PC-9 (cell line): ENCODE data around the gene ARHGDIA. TPM values are rescaled to one million over a fixed set of nuclear protein-coding genes. Genes with fewer than 3 reads are reported as not detected.
A peak's percentile ranks its signal among the peaks of the same experiment; 100 is the strongest.

ENCODE experiments used
- BruUV-seq: library from RNA; stranded (reverse); fragments of 400-500 nt; replicated peaks from 2 replicates; lab custom pipeline; 2021; lab: Mats Ljungman, UMichigan
- CTCF ChIA-PET: fragments of 300-600 bp; sonication (Branson Sonifier 250); formaldehyde crosslinking; loops from one replicate; lab custom pipeline; 2022; ENCODE audit warnings: antibody characterized with exemption; lab: Charles Lee
- POLR2A ChIA-PET: fragments of 300-600 bp; sonication (Branson Sonifier 250); formaldehyde crosslinking; loops from one replicate; lab custom pipeline; 2022; ENCODE audit warnings: antibody characterized with exemption; ENCODE audit not compliant: unreplicated experiment; lab: Charles Lee
- DNase-seq, 2 experiments: peaks; one replicate each; pipeline versions ENCODE4 v3.0.0 to v3.0.0-alpha.2; 2015 to 2022; ENCODE audit warnings: mixed read lengths in 1 of 2
- H2AFZ ChIP-seq: fragments of 200-600 bp; sonication (generic); 2 replicates; pipeline ENCODE4 v1.8.1; 2017; ENCODE audit warnings: antibody characterized with exemption
- H3F3A ChIP-seq: fragments of 200-600 bp; sonication (generic); 2 replicates; pipeline ENCODE4 v1.8.1; 2017; ENCODE audit warnings: antibody characterized with exemption, mild to moderate bottlenecking, low read depth; ENCODE audit not compliant: insufficient read depth
- H3K27ac ChIP-seq: fragments of 200-600 bp; sonication (generic); 2 replicates; pipeline ENCODE4 v1.6.1; 2016; ENCODE audit warnings: mixed run types
- H3K27me3 ChIP-seq: fragments of 200-600 bp; sonication (generic); 2 replicates; pipeline ENCODE4 v1.6.1; 2016; ENCODE audit warnings: low read depth, mixed run types; ENCODE audit not compliant: insufficient read depth
- H3K36me3 ChIP-seq: fragments of 200-600 bp; sonication (generic); 2 replicates; pipeline ENCODE4 v1.6.1; 2016; ENCODE audit warnings: low read depth, mixed run types
- H3K4me1 ChIP-seq: fragments of 200-600 bp; sonication (generic); replicated peaks from 2 replicates; pipeline ENCODE4 v1.6.1; 2016; ENCODE audit warnings: mixed run types; ENCODE audit not compliant: insufficient read depth
- H3K4me2 ChIP-seq: fragments of 200-600 bp; sonication (generic); 2 replicates; pipeline ENCODE4 v1.6.1; 2017; ENCODE audit warnings: mixed run types
- H3K4me3 ChIP-seq: fragments of 200-600 bp; sonication (generic); 2 replicates; pipeline ENCODE4 v1.6.1; 2016; ENCODE audit warnings: mixed run types
- H3K79me2 ChIP-seq: fragments of 200-600 bp; sonication (generic); 2 replicates; pipeline ENCODE4 v1.6.1; 2017; ENCODE audit warnings: low read depth, mixed run types
- H3K9me2 ChIP-seq: fragments of 200-600 bp; sonication (generic); 2 replicates; pipeline ENCODE4 v1.8.1; 2017; ENCODE audit warnings: mild to moderate bottlenecking; ENCODE audit not compliant: insufficient read depth
- H3K9me3 ChIP-seq: fragments of 200-600 bp; sonication (generic); 2 replicates; pipeline ENCODE4 v1.8.1; 2016; ENCODE audit warnings: low read depth; ENCODE audit not compliant: insufficient read depth
- H4K20me1 ChIP-seq: fragments of 200-600 bp; sonication (generic); 2 replicates; pipeline ENCODE4 v1.8.1; 2017; ENCODE audit not compliant: insufficient read depth
- CTCF ChIP-seq: fragments of 200-600 bp; sonication (generic); conservative IDR thresholded peaks from 2 replicates; pipeline ENCODE4 v1.6.1; 2017; ENCODE audit warnings: mixed run types, antibody characterized with exemption, mild to moderate bottlenecking, moderate library complexity
- EZH2 ChIP-seq: fragments of 200-600 bp; sonication (generic); IDR thresholded peaks from 2 replicates; pipeline ENCODE4 v1.8.0; 2017; ENCODE audit warnings: antibody characterized with exemption, low read depth
- intact Hi-C: fragments of 100-400 bp; cut with micrococcal nuclease; formaldehyde crosslinking; loops from one replicate; pipeline ENCODE4 v1.10.0; 2022; ENCODE audit not compliant: unreplicated experiment
- total RNA-seq: library from RNA; stranded (reverse); gene quantifications from 2 replicates; pipeline ENCODE4 v1.2.3, GENCODE V29; 2021

Gene ARHGDIA
- total RNA-seq, 1 experiment from 2014 or later: 309 TPM

DNA sequence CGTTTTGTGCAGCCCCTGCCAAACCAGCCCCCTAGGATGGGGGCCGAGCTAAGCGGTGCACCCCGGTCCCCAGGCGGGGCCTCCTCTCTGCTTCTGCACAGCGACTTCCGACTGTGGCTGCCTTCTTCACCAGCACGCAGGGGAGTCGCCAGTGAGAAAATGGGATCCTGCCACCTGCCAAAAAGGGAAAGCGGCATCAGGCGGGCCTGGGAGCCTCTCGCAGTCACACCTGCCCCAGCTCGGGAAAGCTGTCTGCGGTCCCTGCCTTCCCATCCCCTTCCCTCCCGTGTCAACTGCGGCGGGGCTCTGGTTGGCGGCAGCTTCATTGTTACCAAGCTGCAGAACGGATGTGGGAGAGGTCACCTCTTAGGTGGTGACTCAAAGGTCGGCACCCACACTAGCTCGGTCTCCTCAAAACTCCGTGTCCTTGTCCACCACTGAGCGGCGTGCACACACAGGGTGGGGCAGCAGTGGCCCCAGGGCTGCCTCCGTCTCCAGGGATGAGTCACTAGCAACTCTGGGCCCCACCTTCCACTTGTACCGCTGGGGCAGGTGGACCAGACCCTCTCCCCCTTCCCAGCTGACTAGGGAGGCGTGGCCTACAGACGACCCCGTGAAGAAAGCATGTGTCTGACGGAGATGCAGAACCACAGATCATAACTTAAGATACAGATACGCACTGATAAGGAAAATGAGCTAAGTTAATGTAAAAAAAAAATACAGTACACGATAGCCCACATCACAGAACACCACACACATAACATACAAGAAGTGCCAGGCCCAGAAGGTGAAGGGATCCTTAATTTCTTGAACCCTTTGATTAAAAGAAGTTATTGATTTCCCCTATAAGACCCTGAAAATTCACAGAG is 41.5 kb upstream of the ARHGDIA start:
- Histone ChIP-seq H3K4me2 (peak overlapping the region; percentile 63), H3K4me1 (peaks cover 36% of the 10 kb centered on the region), H3K27me3 (no peaks in the 10 kb centered on the region), H3F3A (peaks cover 46% of the 10 kb centered on the region), H3K9me2 (no peaks in the 10 kb centered on the region), H3K9me3 (no peaks in the 10 kb centered on the region), H3K36me3 (no peaks in the 10 kb centered on the region; the same call in 1 of the 2 replicates), H3K4me3 (no peak overlapping the region), H3K27ac (peak overlapping the region; percentile 59), H3K79me2 (peaks cover 28% of the 10 kb centered on the region), H2AFZ (no peak overlapping the region), H4K20me1 (peaks cover 4% of the 10 kb centered on the region; the same call in 1 of the 2 replicates)
- DNase-seq: peak; percentile 91 to 97
- ChIA-PET CTCF (interaction anchor here (0.6 to 1.3 kb wide), 4 partner anchors 10 to 355 kb away, joined by 3 to 6 read pairs (median 3); no protein-coding TSS in a partner anchor), POLR2A (interaction anchor here (0.5 to 0.7 kb wide), 3 partner anchors 11 to 394 kb away, joined by 3 to 27 read pairs (median 14); no protein-coding TSS in a partner anchor)
- no TSS peak for BruUV-seq
- intact Hi-C loops: loop anchor here (1.0 to 2.0 kb wide), 4 partner anchors 14 to 110 kb away; partner anchors contain the start of genes CENPX and LRRC45
- TF ChIP-seq CTCF (no peak), EZH2 (no peak)

- peaks cover 36% of the 10 kb centered on the region for H3K4me1 ChIP-seq
- no peaks in the 10 kb centered on the region for H3K9me3 ChIP-seq
- peaks cover 22% of the 10 kb centered on the region for H3K79me2 ChIP-seq
- intact Hi-C loops: loop anchor here (1.0 to 2.0 kb wide), 4 partner anchors 13 to 111 kb away; partner anchors contain the start of genes CENPX and LRRC45
- H3K4me2 ChIP-seq: peak overlapping the region; percentile 63
- H3K27ac ChIP-seq: peak overlapping the region; percentile 59; the same call in 1 of the 2 replicates
- BruUV-seq: no TSS peak
- ChIA-PET POLR2A (interaction anchor here (0.5 to 0.7 kb wide), 3 partner anchors 11 to 393 kb away, joined by 3 to 27 read pairs (median 14); no protein-coding TSS in a partner anchor), CTCF (interaction anchor here (0.6 to 1.3 kb wide), 2 partner anchors 11 to 109 kb away, joined by 3 to 6 read pairs; no protein-coding TSS in a partner anchor)
- no peak for DNase-seq
- peaks cover 4% of the 10 kb centered on the region; the same call in 1 of the 2 replicates for H4K20me1 ChIP-seq
- H3K27me3 ChIP-seq: no peaks in the 10 kb centered on the region
- H3K9me2 ChIP-seq: no peaks in the 10 kb centered on the region
- no peak overlapping the region for H2AFZ ChIP-seq
- H3K4me3 ChIP-seq: no peak overlapping the region
- peaks cover 41% of the 10 kb centered on the region for H3F3A ChIP-seq
- TF ChIP-seq EZH2: no peak
- no peak for TF ChIP-seq CTCF
- H3K36me3 ChIP-seq: no peaks in the 10 kb centered on the region; the same call in 1 of the 2 replicates
These were observed 40.8 kb upstream of the ARHGDIA start for GRCh38 chr17:81911969-81912368.

DNA sequence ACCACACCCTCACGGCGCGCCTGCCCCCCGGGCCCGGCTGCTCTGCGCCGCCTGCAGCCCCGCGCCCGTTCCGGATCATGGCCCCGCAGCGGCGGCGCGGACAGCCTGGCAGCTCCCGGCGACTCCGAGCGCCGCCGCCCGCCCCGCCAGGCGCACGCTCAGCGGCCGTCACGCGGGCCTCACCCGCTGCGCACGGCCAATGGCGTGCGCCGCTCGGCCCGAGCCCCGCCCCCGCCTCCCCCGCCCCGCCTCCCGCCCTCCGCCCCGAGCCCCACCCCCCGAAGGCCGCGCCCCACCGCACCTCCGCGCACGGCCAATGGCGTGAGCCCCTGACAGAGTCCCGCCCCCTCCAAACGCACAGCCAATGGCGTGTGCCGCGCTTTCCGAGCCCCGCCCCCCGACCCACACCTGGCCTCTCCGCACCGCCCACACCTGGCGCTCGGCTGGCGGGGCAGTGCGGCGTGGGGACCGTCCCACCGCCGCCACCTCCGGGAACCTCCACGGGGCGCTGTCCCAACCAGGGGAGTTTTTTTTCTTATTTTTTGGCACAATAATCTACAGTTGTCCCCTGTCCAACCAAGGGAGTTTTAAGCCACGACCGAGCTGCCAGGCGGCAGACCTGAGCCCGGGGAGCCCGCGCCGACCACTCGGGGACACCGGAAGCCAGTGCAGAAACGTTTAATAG is 40.3 kb upstream of the ARHGDIA start, which contains the start of gene PCYT2:
Gene PCYT2, minus strand, starts transcription at position 123 of the 685 bp plus-strand sequence. Its CDS starts 44 bp downstream, at position 79.
- H2AFZ ChIP-seq: peak within 1 kb of the TSS; percentile 77
- H3K9me2 ChIP-seq: no peaks in the 10 kb centered on the region
- H3K9me3 ChIP-seq: no peaks in the 10 kb centered on the region
- no peaks in the 10 kb centered on the region; the same call in 1 of the 2 replicates for H3K36me3 ChIP-seq
- peak within 1 kb of the TSS; percentile 59; the same call in 1 of the 2 replicates for H3K27ac ChIP-seq
- peak within 1 kb of the TSS; percentile 84 for H3K4me2 ChIP-seq
- peak; percentile 63 to 97 for DNase-seq
- no peaks in the 10 kb centered on the region for H3K27me3 ChIP-seq
- H3K79me2 ChIP-seq: peaks cover 18% of the 10 kb centered on the region
- H4K20me1 ChIP-seq: peaks cover 4% of the 10 kb centered on the region; the same call in 1 of the 2 replicates
- TF ChIP-seq CTCF (no peak; the same call in 1 of the 2 replicates), EZH2 (no peak)
- BruUV-seq: no TSS peak
- peak within 1 kb of the TSS; percentile 67 for H3K4me3 ChIP-seq
- H3F3A ChIP-seq: peaks cover 36% of the 10 kb centered on the region
- ChIA-PET CTCF (no interaction called here), POLR2A (interaction anchor here (0.6 to 0.7 kb wide), 5 partner anchors 16 to 410 kb away, joined by 4 to 29 read pairs (median 5); partner anchors contain the start of gene MAFG)
- intact Hi-C loops: no loop called here
- peaks cover 35% of the 10 kb centered on the region for H3K4me1 ChIP-seq
